ENCODE results near the gene ACD.

The ACD gene

DNA sequence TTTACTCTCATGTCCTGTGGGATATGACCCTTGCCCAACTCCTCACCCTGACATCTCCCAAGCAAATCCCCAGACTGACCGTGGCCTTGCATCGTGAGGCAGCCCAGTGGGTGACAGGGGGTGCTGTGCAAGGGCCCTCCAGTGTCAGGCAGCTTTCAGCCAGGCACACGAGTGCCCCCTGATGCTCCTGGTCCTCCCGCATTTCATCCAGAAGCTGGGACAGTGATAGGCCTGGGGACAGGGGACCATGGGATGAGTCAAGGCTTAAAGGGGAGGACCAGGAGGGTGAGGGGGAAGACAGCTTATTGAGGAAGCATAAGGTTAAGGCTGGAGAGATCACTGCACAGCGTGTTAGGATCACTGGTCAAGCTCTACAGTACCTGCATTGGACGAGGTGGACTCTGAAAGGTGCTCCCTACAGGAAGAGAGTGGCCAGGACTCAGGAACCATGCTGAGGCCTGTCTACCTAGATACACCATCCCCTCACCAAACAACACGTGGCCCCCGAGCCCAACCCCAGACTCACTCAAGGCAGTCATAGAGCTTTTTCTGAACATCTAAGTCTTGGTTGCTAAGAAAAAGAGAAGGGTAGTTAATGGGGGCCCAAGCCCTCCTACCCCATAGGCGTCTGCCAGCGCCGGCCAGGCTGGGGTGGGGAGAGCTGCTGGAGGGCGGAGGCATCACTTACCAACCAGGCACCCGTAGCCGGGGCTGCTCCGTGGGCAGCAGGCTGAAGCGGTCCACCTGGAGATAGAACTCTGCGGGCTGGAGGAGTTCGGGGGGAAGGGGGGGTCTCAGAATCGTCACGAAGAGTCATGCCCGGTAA, 998 bp downstream of the ACD start:
- peak overlapping the region; percentile 82 for H3K27ac ChIP-seq
- TF ChIP-seq, protein P1, sequence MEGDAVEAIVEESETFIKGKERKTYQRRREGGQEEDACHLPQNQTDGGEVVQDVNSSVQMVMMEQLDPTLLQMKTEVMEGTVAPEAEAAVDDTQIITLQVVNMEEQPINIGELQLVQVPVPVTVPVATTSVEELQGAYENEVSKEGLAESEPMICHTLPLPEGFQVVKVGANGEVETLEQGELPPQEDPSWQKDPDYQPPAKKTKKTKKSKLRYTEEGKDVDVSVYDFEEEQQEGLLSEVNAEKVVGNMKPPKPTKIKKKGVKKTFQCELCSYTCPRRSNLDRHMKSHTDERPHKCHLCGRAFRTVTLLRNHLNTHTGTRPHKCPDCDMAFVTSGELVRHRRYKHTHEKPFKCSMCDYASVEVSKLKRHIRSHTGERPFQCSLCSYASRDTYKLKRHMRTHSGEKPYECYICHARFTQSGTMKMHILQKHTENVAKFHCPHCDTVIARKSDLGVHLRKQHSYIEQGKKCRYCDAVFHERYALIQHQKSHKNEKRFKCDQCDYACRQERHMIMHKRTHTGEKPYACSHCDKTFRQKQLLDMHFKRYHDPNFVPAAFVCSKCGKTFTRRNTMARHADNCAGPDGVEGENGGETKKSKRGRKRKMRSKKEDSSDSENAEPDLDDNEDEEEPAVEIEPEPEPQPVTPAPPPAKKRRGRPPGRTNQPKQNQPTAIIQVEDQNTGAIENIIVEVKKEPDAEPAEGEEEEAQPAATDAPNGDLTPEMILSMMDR (conservative IDR thresholded peaks at IDR 0.05), result no peak

DNA sequence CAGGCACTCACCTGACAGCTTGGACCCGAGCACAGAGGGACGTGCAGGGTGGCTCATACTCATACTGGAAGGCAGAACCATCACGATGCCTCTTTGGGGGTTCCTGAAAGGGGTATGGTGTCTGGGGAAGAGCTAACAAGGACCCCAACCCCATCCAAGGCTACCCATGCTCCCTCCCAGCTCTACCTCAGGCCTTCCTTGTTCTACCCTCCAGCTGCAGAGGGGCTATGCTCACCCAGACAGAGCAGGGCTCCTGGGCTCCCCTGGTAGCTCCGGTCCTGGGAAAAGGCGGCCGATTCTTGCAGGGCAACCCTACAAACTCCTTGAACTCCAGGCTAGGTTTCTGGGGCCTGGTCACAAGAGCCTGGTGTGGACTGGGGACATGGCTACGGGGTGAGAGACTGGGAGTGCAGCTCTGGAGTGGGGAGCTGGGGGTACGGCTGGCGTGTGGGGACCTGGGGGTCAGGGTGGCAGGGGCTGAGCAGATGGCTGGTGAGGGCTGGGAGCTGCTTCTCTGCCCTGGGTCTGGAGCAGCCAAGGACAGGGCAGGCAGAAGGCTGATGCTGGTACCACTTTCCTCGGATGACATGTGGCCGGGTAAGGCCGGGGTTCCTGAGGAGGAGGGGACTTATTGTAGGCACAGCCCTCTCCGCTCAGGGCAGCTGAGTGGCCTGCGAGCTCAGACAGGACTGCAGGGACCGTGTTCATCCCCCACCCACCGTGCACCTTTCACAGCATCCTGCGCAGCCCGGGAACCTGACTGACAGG, 2.1 kb downstream of the ACD start:
- H3K27ac ChIP-seq, result no peak overlapping the region
- TF ChIP-seq, protein P1 (conservative IDR thresholded peaks at IDR 0.05), result no peak

DNA sequence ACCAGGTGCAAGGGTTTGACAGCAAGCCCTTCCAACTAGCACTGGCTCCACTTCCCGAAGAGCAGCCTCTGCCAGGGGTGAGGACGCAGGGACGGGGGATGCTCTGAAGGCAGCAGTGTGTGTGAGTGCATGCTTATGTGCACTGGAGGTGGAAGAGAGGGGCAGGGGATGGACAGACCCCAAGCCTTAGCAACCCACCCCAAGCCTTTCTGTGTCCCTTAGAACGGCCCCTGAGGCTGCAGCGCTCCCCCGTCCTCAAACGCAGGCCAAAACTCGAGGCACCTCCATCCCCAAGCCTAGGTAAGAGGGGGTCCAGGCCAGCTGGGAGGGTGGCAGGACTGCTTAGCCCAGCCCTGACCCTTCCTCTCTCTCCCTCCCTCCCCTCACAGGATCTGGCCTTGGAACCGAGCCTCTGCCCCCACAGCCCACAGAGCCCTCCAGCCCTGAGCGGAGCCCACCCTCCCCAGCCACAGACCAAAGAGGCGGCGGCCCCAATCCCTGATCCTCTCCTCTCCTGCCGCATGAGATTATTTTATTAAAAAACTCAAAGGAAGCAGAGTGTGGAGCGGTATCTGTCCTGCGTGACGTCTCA, 2.9 kb downstream of the ACD start:
- no peak overlapping the region for H3K27ac ChIP-seq
- TF ChIP-seq, protein P1 (conservative IDR thresholded peaks at IDR 0.05), result no peak

GRCh38 chr16:67656344-67657016, 3.6 kb downstream of the ACD start:
- TF ChIP-seq, protein P1 (conservative IDR thresholded peaks at IDR 0.05), result no peak
- no peak overlapping the region for H3K27ac ChIP-seq

DNA sequence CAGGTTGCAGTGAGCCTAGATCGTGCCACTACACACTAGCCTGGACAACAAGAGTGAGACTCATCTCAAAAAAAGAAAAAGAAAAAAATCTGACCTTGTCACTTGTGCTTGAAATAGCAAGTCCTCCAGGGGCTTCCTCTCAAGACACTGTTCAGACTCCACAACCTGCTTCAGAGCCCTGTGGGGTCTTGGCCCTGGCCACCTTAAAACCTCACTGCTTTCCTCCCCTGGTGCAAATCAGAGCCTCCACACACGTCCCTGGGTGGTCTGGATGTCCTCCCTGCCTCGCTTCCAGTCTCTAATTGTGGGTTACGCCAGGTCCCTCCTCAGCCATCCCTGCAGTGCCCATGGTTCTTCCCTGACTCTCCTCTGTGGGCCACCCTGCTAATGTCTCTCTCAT, 4.7 kb downstream of the ACD start:
- H3K27ac ChIP-seq, result no peak overlapping the region

DNA sequence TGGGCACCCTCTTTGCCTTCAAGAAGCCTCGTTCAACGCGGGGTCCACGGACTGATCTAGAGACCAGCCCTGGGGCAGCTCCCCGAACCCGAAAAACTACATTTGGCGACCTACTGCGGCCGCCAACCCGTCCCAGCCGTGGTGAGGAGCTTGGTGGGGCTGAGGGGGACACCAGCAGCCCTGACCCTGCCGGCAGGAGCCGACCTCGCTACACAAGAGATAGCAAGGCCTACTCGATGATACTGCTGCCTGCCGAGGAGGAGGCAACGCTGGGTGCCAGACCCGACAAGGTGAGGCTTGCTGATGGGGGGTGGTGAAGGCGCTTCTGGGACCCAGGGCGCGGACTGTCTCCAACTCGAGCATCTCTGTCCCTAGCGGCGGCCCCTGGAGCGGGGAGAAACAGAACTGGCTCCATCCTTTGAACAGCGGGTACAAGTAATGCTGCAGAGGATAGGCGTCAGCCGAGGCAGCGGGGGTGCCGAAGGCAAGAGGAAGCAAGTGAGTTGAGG, 5.6 kb downstream of the ACD start:
- H3K27ac ChIP-seq, result peak overlapping the region; percentile 73; the same call in 1 of the 2 replicates
- TF ChIP-seq, protein P1 (conservative IDR thresholded peaks at IDR 0.05), result no peak

More for the DNA sequence above, 4.7 kb downstream of the ACD start:
- TF ChIP-seq, protein P1 (conservative IDR thresholded peaks at IDR 0.05), result no peak

All from VCaP (cell line).